Hepatocyte (in vitro differentiated cells): ENCODE results near the gene PIGB.

Experiments used
- CTCF ChIP-seq: fragments of 200-600 bp; sonication (generic); IDR thresholded peaks from 2 replicates; pipeline ENCODE4 v1.5.1; 2016; ENCODE audit warnings: antibody characterized with exemption, mild to moderate bottlenecking; ENCODE audit not compliant: poor library complexity
- EZH2 ChIP-seq: fragments of 200-600 bp; sonication (generic); IDR thresholded peaks from 2 replicates; pipeline ENCODE4 v1.6.1; 2016; ENCODE audit warnings: antibody characterized with exemption, mild to moderate bottlenecking, borderline replicate concordance
- EZH2phosphoT487 ChIP-seq: fragments of 200-600 bp; sonication (generic); IDR thresholded peaks from one replicate; pipeline ENCODE4 v1.6.1; 2018; ENCODE audit warnings: antibody characterized with exemption, mild to moderate bottlenecking, low read depth, moderate library complexity; ENCODE audit not compliant: unreplicated experiment, severe bottlenecking

GRCh38 chr15:55344206-55344605, 25.2 kb downstream of the PIGB start:
- TF ChIP-seq CTCF, result no peak
- TF ChIP-seq EZH2phosphoT487, result no peak
- no peak for TF ChIP-seq EZH2
